Neutrophil (primary cell): ENCODE results near the gene DST.

Source experiments
- H3K27ac ChIP-seq: fragments of 200-600 bp; sonication (generic); 2 replicates; pipeline ENCODE4 v1.5.1; 2016; ENCODE audit warnings: mild to moderate bottlenecking, moderate library complexity
- H3K27me3 ChIP-seq: fragments of 200-600 bp; sonication (generic); 2 replicates; pipeline ENCODE4 v1.6.0; 2016; ENCODE audit warnings: mild to moderate bottlenecking
- H3K36me3 ChIP-seq: fragments of 200-600 bp; sonication (generic); 2 replicates; pipeline ENCODE4 v1.5.1; 2017
- H3K4me1 ChIP-seq, 2 experiments: fragments of 200-600 bp in 1 of 2; sonication (generic) in 1 of 2; 1 replicate in 1 of 2; 2 replicates in 1 of 2; pipeline versions ENCODE4 v1.5.1 to v1.6.1; 2013 to 2016; ENCODE audit warnings: low read depth in 1 of 2, low read length in 1 of 2, mild to moderate bottlenecking in 1 of 2, moderate library complexity in 1 of 2; ENCODE audit not compliant: control insufficient read depth in 1 of 2, insufficient read depth in 1 of 2
- H3K4me3 ChIP-seq, 2 experiments: fragments of 200-600 bp in 1 of 2; sonication (generic) in 1 of 2; 1 replicate in 1 of 2; 2 replicates in 1 of 2; pipeline ENCODE4 v1.5.1; 2013 to 2016; ENCODE audit warnings: low read depth in 1 of 2, low read length in 1 of 2, mild to moderate bottlenecking in 1 of 2, moderate library complexity in 1 of 2
- H3K9me3 ChIP-seq: fragments of 200-600 bp; sonication (generic); 2 replicates; pipeline ENCODE4 v1.5.1; 2016
- TF ChIP-seq, protein P1 (sequence below): fragments of 200-600 bp; sonication (generic); IDR thresholded peaks from 2 replicates; pipeline ENCODE4 v1.5.1; 2016; ENCODE audit warnings: antibody characterized with exemption

DST gene

DNA sequence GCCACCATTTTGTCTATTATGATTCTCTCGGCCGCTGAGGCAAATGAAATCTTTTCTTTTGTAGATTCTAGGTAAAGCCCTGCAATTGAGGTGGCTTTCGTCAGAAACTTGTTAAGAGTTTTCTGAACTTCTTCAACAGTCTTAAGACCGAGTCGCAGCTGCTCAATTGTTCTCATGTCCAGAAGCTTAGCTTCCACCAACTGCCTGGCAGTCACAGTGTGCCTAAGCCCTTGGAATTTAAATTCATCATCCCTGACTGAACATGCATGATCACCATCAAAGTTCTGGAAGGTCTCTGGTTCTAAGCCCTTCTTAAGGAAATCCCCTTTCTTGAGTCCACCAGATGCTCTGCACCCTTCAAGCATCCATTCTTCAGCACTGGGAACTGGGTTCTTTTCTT lies 25.7 kb downstream of the DST start:
- Histone ChIP-seq H3K4me1 (no peaks in the 10 kb centered on the region), H3K36me3 (no peaks in the 10 kb centered on the region), H3K27me3 (no peaks in the 10 kb centered on the region), H3K27ac (no peak overlapping the region), H3K9me3 (no peaks in the 10 kb centered on the region), H3K4me3 (no peak overlapping the region)
- TF ChIP-seq, protein P1, sequence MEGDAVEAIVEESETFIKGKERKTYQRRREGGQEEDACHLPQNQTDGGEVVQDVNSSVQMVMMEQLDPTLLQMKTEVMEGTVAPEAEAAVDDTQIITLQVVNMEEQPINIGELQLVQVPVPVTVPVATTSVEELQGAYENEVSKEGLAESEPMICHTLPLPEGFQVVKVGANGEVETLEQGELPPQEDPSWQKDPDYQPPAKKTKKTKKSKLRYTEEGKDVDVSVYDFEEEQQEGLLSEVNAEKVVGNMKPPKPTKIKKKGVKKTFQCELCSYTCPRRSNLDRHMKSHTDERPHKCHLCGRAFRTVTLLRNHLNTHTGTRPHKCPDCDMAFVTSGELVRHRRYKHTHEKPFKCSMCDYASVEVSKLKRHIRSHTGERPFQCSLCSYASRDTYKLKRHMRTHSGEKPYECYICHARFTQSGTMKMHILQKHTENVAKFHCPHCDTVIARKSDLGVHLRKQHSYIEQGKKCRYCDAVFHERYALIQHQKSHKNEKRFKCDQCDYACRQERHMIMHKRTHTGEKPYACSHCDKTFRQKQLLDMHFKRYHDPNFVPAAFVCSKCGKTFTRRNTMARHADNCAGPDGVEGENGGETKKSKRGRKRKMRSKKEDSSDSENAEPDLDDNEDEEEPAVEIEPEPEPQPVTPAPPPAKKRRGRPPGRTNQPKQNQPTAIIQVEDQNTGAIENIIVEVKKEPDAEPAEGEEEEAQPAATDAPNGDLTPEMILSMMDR: no peak

DNA sequence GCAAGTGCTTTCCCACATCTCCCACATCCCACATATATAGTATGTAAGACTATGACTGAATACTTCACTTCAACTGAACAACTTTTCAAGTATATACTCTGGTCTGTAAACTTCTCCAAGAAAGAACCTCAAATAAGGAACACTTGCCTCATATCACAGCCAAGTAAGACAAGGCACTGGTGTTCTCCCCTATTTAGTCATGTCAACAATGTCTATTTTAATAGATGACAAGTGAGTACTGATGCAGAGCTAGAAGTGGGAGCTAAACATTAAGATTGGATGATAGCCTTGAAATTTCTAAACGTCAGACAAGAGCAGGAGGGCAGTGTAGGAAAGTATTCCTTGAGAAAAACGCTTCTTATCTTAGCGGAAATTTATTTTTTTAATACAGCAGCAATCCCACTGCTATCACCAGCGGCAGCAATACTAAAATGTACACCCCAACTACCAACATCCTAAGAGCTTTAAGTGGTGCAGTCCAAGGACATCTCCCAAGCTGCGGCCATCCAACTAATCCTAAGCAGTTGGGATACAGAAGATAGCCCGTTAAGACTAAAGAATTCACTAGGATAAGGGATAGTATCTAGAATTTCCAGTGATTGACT lies 29.3 kb downstream of the DST start:
- Histone ChIP-seq H3K4me3 (no peak overlapping the region), H3K4me1 (no peaks in the 10 kb centered on the region), H3K36me3 (no peaks in the 10 kb centered on the region), H3K9me3 (no peaks in the 10 kb centered on the region), H3K27me3 (no peaks in the 10 kb centered on the region), H3K27ac (no peak overlapping the region)
- TF ChIP-seq, protein P1: no peak

DNA sequence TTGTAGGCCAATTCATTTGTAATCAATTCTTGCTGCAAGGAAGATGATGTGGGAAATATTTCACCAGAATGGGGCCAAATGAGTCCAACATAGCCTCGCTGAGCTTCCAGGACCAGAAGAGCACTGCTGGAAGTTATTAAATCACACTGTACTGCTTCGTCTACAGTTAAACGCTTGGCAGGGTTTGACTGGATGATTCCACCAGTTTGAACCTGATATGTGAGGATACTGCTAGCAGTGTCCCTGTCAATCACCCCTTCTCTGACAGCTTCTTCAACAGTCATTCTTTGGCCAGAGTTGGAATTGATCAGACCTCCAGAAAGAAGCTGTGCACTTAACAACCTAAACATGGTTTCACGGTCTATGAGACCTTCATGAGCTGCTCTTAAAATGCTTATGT lies 34.4 kb downstream of the DST start:
- TF ChIP-seq, protein P1: no peak

DNA sequence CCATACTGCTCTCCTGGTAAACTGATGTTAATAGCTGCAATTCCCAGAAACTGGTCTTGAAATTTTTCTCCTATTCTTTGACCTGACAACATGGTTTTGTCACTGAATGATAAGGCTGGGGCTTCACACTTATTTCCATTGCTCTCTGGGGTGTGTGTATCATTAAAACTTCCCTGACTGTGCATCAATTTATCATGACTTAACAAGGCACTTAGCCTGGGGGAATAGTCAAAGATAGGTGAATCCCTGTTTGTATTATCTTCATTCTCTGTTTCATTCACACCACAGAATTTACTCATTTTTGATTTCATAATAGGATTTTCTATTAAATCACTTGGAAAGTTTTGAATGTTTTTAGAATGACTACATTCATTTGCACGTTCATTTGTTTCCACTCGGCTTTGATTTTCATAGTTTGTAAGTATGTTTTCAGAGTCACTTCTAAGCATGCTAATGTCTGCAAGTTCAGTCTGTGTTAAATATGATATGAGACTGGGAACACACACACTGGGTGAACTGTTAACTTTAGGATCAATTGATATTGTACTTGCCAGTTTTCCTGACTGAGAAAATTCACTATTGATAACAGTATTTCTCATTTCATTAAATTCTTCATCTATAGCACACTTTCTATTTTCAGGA lies 35.5 kb downstream of the DST start:
- TF ChIP-seq, protein P1: no peak
- H3K27ac ChIP-seq: no peak overlapping the region
- H3K4me1 ChIP-seq: no peaks in the 10 kb centered on the region
- H3K9me3 ChIP-seq: no peaks in the 10 kb centered on the region
- no peaks in the 10 kb centered on the region for H3K36me3 ChIP-seq
- no peaks in the 10 kb centered on the region for H3K27me3 ChIP-seq
- no peak overlapping the region for H3K4me3 ChIP-seq

More for the DNA sequence above, 34.4 kb downstream of the DST start:
- H3K4me1 ChIP-seq: no peaks in the 10 kb centered on the region
- H3K4me3 ChIP-seq: no peak overlapping the region
- H3K27ac ChIP-seq: no peak overlapping the region
- H3K36me3 ChIP-seq: no peaks in the 10 kb centered on the region
- H3K27me3 ChIP-seq: no peaks in the 10 kb centered on the region
- H3K9me3 ChIP-seq: no peaks in the 10 kb centered on the region

DNA sequence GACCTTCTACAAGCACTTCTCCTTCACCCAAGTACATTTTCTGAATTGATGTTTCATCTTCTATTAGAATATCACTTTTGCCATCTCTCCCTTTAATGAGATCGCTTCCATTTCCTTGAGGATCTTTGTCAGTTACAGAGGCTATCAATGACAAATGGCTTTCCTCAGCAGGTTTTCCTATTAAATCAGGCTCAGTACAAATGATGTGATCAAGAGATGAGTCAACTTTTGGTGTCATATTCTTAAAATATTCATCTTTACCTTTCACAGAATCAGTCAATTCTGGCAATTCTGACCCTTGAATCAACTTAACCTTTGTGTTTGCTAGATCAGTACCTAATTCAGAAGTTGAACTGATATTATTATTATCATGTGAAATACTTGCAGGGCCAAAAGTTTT lies 37.3 kb downstream of the DST start:
- H3K36me3 ChIP-seq: no peaks in the 10 kb centered on the region
- TF ChIP-seq, protein P1: no peak

More for the DNA sequence above, 37.3 kb downstream of the DST start:
- Histone ChIP-seq H3K9me3 (no peaks in the 10 kb centered on the region), H3K4me1 (no peaks in the 10 kb centered on the region), H3K4me3 (no peak overlapping the region), H3K27me3 (no peaks in the 10 kb centered on the region), H3K27ac (no peak overlapping the region)
